Astrocyte of the cerebellum (primary cell): ENCODE results near the gene TIFAB.

Experiments used
- DNase-seq: peaks from one replicate; pipeline ENCODE4 v3.0.0-alpha.2; 2011; ENCODE audit warnings: low read depth
- H3K4me3 ChIP-seq: 2 replicates; pipeline ENCODE4 v1.5.1; 2011; ENCODE audit warnings: mild to moderate bottlenecking, low read depth, low read length, moderate library complexity
- in situ Hi-C: cut with HindIII; loops from 2 replicates; pipeline ENCODE4 v1.10.0; 2017; ENCODE audit warnings: low sequenced_read_pairs
- TF ChIP-seq, protein P1 (sequence below): IDR thresholded peaks from 2 replicates; pipeline ENCODE4 v1.5.1; 2012; ENCODE audit warnings: low read length, low read depth, moderate library complexity, mild to moderate bottlenecking; ENCODE audit errors: missing control alignments

TIFAB gene

DNA sequence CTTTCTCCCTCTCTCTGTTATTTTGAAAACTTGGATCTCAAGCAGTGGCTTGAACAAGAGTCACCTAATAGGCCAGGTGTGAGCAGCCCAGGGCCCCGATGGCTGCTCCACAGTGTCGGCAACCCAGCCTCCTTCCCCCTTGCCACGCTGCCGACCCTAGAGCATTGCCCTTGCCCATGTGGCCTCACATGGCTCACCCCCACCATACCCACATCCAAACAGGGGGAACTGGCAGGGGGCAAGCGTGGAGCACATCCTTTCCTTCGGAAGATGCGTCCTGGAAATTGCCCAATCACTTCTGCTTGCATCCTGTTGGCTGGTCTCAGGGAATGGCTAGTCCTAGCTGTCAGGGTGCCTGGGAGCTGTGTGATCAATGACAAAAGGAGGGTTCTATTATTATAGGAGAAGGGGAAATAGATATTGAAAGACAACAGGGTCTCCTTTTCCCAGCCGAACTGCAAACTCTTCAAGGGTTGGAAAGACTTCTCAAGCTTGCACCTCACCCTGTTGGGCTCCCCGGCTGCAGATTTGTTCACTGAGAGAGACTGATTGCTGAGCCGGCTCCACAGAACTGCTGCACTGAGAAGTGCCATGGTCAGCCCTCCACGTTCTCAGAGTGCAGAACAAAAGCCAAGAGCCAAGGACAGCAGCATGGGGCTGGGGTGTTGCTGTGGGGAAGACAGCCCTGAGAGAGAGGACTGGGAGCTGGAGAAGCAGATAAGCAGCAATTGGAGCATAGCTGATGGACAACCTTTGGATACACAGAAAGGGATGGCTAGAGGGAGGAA, 8.3 kb upstream of the TIFAB start:
- no peak for DNase-seq
- TF ChIP-seq, protein P1, sequence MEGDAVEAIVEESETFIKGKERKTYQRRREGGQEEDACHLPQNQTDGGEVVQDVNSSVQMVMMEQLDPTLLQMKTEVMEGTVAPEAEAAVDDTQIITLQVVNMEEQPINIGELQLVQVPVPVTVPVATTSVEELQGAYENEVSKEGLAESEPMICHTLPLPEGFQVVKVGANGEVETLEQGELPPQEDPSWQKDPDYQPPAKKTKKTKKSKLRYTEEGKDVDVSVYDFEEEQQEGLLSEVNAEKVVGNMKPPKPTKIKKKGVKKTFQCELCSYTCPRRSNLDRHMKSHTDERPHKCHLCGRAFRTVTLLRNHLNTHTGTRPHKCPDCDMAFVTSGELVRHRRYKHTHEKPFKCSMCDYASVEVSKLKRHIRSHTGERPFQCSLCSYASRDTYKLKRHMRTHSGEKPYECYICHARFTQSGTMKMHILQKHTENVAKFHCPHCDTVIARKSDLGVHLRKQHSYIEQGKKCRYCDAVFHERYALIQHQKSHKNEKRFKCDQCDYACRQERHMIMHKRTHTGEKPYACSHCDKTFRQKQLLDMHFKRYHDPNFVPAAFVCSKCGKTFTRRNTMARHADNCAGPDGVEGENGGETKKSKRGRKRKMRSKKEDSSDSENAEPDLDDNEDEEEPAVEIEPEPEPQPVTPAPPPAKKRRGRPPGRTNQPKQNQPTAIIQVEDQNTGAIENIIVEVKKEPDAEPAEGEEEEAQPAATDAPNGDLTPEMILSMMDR = no peak
- in situ Hi-C loops = loop anchor here (5.0 to 25.0 kb wide), 3 partner anchors 92 to 377 kb away; partner anchors contain the start of gene SLC25A48
- no peak overlapping the region for H3K4me3 ChIP-seq

DNA sequence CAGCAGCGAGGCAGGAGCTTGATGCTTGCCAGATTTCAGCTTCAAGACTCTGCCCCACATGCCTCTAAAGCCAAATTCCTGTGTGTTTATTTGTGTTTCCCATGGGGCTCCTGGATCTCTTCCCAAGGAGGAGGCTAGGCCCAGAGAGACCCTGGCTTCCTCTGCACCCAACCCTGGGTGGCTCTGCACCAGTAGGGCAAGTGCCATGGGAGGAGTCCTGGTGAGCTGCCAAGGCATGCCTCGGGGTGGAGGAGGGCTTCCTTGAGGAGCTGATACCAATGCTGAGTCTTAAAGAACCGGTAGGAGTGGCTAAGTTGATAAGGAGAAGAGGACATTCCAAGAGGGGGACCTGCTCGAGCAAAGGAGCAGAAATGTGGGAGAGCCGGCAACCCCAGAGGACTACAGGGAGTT, 6.8 kb upstream of the TIFAB start:
- DNase-seq = no peak
- in situ Hi-C loops = loop anchor here (25.0 kb wide), 2 partner anchors 278 to 378 kb away; partner anchors contain the start of gene SLC25A48
- H3K4me3 ChIP-seq = no peak overlapping the region

DNA sequence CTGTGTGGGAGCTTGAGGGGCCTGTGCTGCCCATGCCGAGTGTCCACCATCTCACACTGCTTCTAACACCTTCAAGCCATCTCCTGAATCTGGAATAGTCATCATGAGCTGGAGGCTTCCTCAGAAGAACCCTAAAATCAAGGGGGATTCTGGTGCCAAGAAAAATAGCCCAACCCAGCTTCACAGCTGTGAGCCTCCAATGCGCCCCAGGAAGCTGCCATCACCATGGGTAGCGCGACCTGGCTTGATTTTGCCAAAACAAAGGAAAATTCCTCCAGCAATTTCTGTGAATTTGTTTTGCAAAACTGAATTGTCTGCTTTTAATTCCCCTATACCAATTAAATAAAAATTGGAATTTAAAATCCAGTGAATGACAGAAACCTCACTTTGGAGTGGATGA, 6.2 kb upstream of the TIFAB start:
- H3K4me3 ChIP-seq = no peak overlapping the region
- in situ Hi-C loops = loop anchor here (25.0 kb wide), 2 partner anchors 279 to 379 kb away; partner anchors contain the start of gene SLC25A48
- DNase-seq = no peak
- TF ChIP-seq, protein P1 = no peak

More for the DNA sequence above, 6.8 kb upstream of the TIFAB start:
- TF ChIP-seq, protein P1 = no peak

DNA sequence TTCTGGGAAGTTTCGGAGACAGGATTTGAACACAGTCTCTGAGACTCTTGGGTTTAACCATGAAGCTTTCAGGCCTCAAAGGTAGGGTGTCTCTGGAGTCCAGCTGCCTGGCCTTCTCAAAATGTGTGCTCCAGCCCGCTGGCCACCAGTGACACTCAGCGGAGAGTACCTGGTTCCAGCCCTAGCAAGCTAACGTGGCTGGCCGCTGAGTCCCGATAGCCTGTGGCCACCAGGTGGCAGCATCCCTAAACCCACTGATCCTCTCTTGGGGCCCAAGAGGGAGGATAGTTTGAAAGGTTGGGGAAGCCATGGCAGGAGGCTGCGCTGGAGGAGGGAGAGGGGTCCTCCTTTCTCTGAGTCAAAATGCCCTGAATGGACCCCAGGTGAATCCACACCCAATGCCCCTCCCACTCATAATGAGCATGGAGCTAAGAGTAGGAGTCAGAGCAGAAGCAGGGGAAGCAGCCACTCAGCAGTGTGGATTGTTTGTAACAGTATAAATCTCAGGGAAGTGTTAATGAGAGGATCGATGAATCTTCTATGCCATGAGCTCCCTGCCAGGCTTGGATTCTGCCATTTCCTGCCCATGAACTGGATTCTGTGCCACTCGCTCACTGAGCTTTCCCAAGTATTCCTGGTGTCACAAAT, 5.4 kb upstream of the TIFAB start:
- no peak for DNase-seq
- no peak overlapping the region for H3K4me3 ChIP-seq
- TF ChIP-seq, protein P1 = peak; percentile 80
- in situ Hi-C loops = loop anchor here (25.0 kb wide), 2 partner anchors 280 to 380 kb away; partner anchors contain the start of gene SLC25A48

DNA sequence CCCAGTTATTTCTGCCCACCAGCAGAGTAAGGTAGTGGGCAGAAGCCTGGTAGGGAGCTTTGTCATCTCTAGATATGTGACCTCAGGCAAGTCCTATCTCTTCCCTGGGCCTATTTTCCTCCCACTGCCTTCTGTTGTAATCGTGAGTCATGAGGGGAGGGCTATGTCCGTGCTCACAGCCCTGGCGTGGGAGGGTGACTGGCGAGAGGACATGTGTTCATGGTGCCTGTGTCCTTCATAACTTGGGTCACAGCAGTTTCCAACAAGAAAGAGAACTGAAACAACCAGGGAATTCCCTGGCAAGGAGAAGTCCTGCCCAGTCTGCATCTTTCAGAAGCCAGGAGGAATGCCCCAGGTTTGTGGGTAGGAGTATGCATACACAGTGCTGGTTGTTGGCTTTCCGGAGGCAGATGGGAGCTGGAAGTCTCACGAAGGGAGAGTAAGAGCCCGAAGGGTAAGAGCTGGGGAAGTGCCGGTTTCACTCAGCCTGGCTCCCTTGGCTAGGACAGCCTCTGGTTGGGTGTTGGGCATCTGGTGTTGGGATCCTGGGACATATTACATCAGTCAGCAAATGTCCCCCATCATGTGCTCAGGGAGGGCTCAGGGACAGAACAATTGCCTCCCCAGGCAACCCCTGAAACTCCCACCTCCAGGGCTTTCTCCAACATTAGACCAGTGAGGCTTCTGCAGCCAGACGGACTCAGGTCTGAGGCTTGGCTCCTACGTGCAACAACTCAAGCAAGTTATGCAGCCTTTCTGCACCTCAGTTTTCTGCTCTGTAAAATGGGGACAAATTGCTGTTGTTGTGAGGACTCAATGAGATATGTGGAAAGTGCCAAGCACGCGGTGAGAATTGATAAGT, 4.3 kb upstream of the TIFAB start:
- in situ Hi-C loops = loop anchor here (25.0 kb wide), 2 partner anchors 281 to 381 kb away; partner anchors contain the start of gene SLC25A48
- no peak overlapping the region for H3K4me3 ChIP-seq
- no peak for DNase-seq
- TF ChIP-seq, protein P1 = no peak

DNA sequence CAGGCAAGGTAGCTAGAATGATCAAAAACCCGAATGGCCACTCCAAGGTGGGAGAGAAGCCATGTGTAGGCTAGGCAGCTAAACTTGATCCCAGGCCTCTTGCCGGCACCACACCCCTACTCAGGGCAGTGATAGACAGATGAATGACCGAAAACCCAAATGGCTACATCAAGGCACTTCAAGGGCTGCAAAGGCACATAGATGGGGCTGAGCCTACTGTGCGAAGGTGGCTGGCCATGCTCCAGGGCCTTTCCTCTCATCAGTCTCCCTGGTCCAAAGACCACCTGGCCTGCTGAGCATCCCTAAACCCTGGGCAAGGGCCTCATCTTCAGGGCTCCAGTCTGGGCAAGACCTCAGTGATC, 3.7 kb upstream of the TIFAB start:
- in situ Hi-C loops = loop anchor here (25.0 kb wide), 2 partner anchors 281 to 381 kb away; partner anchors contain the start of gene SLC25A48
- no peak overlapping the region for H3K4me3 ChIP-seq
- no peak for DNase-seq
- TF ChIP-seq, protein P1 = no peak
